HG03354 (cell line): ENCODE data around the gene PPM1F.
"Not testable (repeated sequence)": the region's sequence is repeated elsewhere in the genome, so short reads cannot be mapped to it uniquely, and the experiment has no call there.

Experiments used
- ATAC-seq: cut with Tn5 transposase; IDR thresholded peaks from one replicate; pipeline ENCODE4 v1.9.1; 2021; ENCODE audit warnings: mild to moderate bottlenecking; ENCODE audit not compliant: unreplicated experiment, poor library complexity, severe bottlenecking

PPM1F gene

GRCh38 chr22:21943571-21944448 is 8.8 kb downstream of the PPM1F start:
- ATAC-seq, result no peak

DNA sequence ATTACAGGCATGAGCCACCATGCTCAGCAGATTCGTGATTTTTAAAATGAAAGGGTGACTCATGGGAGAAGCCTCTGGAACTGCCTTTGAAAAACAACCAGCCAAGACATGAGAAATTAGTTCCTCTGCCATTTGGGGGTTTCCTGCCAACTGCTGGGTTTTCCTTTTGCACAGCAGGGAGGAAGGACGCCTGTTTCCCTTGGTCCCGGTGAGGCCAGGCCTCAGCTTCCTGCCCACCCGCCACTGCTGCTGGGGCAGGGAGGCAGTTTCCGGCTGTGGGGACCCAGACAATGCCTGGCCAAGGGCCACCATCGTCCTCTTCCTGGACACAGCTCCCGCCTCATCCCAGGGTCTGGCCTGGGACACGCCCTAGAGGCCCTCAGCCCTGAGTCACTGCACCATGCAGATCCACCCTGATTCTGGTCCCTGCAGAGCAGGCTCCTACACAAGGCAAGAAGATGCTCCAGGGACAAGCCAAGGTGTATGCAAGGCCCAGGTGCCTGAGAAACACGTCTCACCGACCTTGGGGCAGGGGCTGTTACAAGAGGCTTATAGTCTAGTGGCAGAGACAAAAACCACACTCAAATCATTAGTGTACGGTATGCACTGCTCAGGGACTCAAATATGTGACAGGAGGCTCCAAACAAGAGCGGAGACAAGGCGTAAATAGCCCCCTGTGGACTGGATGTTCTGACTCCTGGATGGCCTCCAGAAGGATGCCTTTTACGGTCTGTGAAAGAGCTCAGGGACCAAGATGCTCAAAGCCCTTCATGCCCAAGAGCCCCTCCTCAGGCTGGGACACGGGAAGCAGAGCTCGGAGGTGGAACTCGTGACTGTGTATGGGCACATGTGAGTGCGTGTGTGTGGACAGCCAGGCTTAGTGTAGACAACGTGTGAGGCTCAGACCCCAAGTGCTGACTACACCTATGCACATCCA is 10.0 kb downstream of the PPM1F start:
- ATAC-seq, result no peak

DNA sequence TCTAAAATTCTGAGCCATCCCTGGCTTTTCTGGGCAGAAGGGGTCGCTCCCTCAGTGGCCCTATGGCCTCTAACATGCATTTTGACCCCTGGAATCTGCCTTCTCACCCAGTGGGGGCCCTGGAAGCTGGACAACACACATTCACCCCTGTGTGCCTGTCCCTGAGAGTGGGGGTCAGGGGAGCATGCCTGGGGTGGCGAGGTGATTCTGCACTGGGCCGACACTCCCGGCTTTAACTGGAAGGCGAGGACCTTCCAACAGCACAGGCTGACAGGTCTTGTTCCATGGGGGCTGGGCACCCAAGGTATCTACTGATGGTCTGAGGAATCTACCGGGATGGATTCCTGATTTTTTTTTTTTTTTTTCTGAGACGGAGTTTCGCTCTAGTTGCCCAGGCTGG is 10.7 kb downstream of the PPM1F start:
- no peak for ATAC-seq

DNA sequence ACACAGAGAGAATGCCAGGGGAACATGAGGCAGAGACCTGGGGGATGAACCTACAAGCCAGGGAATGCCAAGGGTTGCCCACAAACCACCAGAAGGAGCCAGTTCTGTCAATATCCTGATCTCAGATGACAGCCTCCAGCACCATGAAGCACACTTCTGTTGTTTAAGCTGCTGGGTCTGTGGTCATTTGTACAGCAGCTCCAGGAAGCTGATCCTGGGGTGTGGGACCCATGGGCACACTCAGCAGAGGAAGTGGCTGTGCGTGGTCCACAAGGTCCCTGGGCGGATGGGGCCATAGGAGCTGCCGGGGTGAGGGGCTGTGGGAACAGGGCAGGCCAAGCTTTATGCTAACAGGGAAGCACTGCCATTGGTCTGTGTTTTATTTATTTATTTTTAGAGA is 12.1 kb downstream of the PPM1F start:
- ATAC-seq, result no peak

- not testable (repeated sequence) for ATAC-seq
Observed at GRCh38 chr22:21939935-21940334, 12.7 kb downstream of the PPM1F start.

GRCh38 chr22:21939461-21939913 is 13.2 kb downstream of the PPM1F start:
- no peak for ATAC-seq

DNA sequence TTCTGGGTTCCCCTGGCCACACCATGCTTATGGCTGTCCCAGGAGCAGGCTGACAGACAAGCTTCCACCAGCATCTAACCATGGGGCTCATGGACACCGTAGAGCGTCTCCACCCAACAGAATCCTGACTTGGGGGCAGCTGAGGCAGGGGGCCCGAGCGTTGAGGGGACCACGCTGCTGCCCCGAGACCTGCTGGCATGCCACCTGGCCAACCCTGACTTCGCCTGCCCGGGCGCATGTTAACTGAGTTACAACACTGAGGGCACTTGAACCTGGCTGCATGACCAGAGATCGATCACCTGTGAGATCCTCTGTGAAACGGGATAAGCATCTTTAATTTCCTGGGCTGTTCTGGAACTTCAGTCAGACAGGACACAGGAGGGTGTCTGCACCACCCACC is 13.7 kb downstream of the PPM1F start:
- ATAC-seq, result no peak

DNA sequence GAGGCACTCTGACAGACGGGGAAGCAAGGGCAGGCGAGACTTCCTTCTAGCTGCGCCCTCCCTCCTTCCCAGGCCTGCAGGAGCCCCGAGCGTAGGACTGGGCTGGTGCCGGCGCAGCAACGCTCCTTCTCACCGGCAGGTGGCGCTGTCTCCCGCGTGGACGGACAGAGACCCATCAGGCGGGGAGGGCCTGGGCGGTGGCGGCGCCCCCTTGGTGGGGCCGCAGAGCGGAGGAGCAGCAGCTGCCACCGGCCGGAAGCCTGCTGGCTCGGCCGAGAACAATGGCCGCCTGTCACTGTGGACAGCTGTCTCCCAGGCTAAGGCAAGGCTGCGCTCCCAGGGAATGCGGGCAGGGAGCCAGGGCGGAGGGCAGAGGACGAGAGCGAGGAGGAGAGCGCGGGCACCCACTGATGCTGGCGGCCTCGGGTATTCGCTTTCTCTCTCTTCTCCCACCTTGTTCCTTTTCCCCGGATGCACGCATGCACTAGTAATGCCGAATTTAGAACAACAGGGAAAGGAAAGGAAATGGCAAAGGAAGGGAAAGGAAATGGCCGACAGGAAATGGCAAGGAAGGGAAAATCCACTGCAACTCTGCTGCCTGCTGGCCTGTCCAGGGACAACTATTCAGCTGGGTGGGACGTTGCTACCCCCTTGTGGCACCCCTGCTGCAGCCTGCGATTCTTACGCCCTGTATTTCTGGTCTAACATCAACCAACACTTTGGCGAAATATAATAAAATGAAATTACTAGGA is 14.4 kb downstream of the PPM1F start:
- ATAC-seq, result peak; percentile 87

DNA sequence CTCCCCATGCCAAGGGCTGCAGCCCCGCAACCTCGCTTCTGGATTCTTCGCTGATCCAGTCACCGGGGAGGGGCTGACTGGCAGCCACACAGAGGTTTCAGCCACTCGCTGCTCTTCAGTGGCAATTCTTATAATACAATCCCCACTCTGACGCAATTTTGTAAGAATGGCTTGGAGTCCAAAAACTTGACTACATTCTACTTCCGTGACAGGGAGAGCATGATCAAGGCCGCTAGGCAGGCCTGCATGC is 14.9 kb downstream of the PPM1F start:
- no peak for ATAC-seq

GRCh38 chr22:21937041-21937820 is 15.4 kb downstream of the PPM1F start:
- ATAC-seq, result no peak

GRCh38 chr22:21936151-21936775 is 16.4 kb downstream of the PPM1F start:
- no peak for ATAC-seq

DNA sequence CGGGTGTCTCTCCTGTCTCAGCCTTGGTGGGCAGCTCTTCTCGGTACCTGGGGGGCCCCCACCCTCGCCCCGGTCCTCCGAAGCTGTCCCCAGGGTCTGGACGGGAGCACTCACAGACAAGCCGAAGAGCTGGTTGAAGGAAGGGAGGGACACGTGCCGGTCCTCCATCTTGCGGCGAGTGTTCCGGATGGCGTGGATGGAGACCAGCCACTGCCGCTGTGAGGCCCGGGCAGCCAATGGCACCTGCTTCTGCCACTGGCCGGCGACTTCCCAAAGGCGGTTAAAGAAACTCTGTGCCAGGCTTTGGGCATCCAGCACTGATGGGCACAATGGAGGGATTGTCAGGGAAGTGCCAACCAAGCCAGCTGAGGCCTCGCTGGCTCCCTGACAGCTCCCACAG is 18.7 kb downstream of the PPM1F start:
- no peak for ATAC-seq

DNA sequence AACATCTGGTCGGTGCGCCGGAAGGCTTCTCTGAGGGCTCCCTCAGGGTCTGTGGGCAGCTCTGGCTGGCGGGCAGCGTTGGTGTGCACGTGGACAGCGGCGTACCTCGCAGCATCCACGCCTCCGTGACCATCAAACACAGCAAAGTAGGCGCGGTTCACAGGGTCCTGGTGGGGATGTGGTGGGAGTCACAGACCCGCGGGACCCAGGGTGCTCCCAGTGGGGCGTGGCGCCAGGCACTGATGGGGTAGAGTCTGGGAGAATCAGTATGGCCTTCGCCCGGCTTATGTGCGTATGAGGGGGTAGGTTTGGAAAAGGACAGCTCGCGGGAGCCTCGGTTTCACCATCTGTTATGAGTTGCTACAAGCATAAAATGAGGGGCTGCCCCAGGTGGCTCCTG is 19.2 kb downstream of the PPM1F start:
- ATAC-seq, result no peak

GRCh38 chr22:21932347-21932746 is 20.3 kb downstream of the PPM1F start:
- ATAC-seq, result no peak

DNA sequence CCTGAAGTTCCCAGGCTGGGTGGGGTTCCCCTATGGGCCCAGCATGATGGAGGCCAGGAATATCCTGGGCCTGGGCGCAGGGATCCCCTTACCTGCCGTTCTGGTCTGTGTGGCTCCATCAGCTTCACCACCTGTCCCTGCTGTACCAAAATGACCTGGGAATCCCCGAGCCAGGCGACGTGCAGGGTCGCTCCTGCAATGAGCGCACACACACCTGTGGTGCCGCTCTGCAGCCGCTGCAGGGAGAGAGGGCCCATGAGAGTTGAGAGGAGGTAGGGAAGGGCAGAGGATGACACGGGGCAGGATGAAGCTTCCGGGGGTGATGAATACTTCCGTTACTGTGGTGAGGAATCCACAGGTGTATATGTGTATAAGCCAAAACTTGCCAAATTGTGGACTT is 21.6 kb downstream of the PPM1F start:
- no peak for ATAC-seq

GRCh38 chr22:21929253-21929652 is 23.4 kb downstream of the PPM1F start:
- no peak for ATAC-seq

- ATAC-seq, result no peak
Observed at GRCh38 chr22:21928048-21928447, 24.6 kb downstream of the PPM1F start.

- ATAC-seq, result no peak
Observed at GRCh38 chr22:21927174-21927823, 25.3 kb downstream of the PPM1F start.

DNA sequence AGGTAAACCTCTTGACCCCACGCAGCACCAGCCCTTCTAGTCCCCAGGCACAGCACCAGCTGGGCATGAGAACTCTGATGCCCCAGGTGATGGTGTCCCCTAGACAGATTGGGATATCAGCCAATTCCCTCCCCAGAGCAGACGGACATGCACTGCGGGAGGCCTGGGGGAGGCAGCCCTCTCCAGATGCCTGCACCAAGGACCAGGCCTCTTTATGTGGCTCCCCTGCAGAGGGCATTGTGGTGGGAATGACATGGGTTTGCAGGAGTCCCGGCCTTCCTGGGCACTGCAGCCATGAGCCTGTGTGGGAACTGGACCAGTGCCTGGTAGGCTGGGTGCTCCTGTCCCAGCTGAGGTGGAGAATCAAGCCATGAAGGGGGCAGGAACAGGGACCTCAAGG is 25.9 kb downstream of the PPM1F start:
- ATAC-seq, result no peak
